GM12878 (cell line): ENCODE measurements around the gene MAN2B2. TPM values are rescaled to one million over a fixed set of nuclear protein-coding genes. Genes with fewer than 3 reads are reported as not detected.

Source experiments
- ATAC-seq: fragments of 200-7000 bp; cut with Tn5 transposase; 3 replicates; pipeline ENCODE4 v1.9.1; 2020; ENCODE audit warnings: mild to moderate bottlenecking, moderate library complexity
- BruUV-seq: library from RNA; stranded (reverse); fragments of 400-500 nt; replicated peaks from 2 replicates; lab custom pipeline; 2021; lab: Mats Ljungman, UMichigan
- CTCF ChIA-PET: fragments of 300-600 bp; sonication (Branson Sonifier 250); formaldehyde crosslinking; extraction: SDS; loops from one replicate; lab custom pipeline; 2021; ENCODE audit warnings: inconsistent platforms; lab: Yijun Ruan, JAX
- POLR2A ChIA-PET: fragments of 350-600 bp; formaldehyde crosslinking; extraction: SDS; loops from one replicate; lab custom pipeline; 2021; ENCODE audit warnings: inconsistent platforms; lab: Charles Lee
- RAD21 ChIA-PET: fragments of 300-600 bp; sonication (Branson Sonifier 250); formaldehyde crosslinking; loops from one replicate; lab custom pipeline; 2023; ENCODE audit warnings: antibody characterized with exemption; ENCODE audit not compliant: unreplicated experiment; lab: Charles Lee
- SMC1A ChIA-PET: fragments of 300-600 bp; sonication (Branson Sonifier 250); formaldehyde crosslinking; loops from one replicate; lab custom pipeline; 2023; ENCODE audit not compliant: unreplicated experiment, uncharacterized antibody; lab: Charles Lee
- DNase-seq: peaks from one replicate; pipeline ENCODE4 v3.0.0-alpha.2; 2011; ENCODE audit warnings: low read depth, low spot score
- FAIRE-seq: peaks from 3 replicates; lab custom pipeline; 2011; peaks lifted over from hg19 to GRCh38; lab: Jason Lieb, UNC
- H2AFZ ChIP-seq: 2 replicates; pipeline ENCODE4 v1.6.0; 2011; ENCODE audit warnings: low read depth, low read length, control low read depth; ENCODE audit not compliant: control insufficient read depth
- H3K27ac ChIP-seq: 2 replicates; pipeline ENCODE4 v1.5.1; 2011; ENCODE audit warnings: control low read depth; ENCODE audit not compliant: control insufficient read depth, insufficient read depth
- H3K27me3 ChIP-seq, 2 experiments: replicated peaks in 1 of 2; 2 replicates each; pipeline versions ENCODE4 v1.6.0 to v1.6.1; 2011; ENCODE audit warnings: low read length in 1 of 2; ENCODE audit not compliant: control insufficient read depth in 2 of 2, insufficient read depth in 2 of 2
- H3K36me3 ChIP-seq, 2 experiments: 2 replicates each; pipeline ENCODE4 v1.5.1; 2011; ENCODE audit warnings: low read length in 1 of 2; ENCODE audit not compliant: control insufficient read depth in 2 of 2, insufficient read depth in 2 of 2
- H3K4me1 ChIP-seq: 2 replicates; pipeline ENCODE4 v1.6.1; 2011; ENCODE audit warnings: mild to moderate bottlenecking, low read length, moderate library complexity, mixed read lengths; ENCODE audit not compliant: control insufficient read depth, insufficient read depth
- H3K4me2 ChIP-seq: 2 replicates; pipeline ENCODE4 v1.6.0; 2011; ENCODE audit warnings: control low read depth; ENCODE audit not compliant: control insufficient read depth, insufficient read depth
- H3K4me3 ChIP-seq: fragments of 200-600 bp; sonication (generic); 2 replicates; pipeline ENCODE4 v1.5.1; 2016
- H3K79me2 ChIP-seq: 2 replicates; pipeline ENCODE4 v1.6.0; 2011; ENCODE audit warnings: low read length; ENCODE audit not compliant: control insufficient read depth, insufficient read depth
- H3K9ac ChIP-seq: 2 replicates; pipeline ENCODE4 v1.8.0; 2011; ENCODE audit warnings: low read length, control low read depth, mixed read lengths; ENCODE audit not compliant: control insufficient read depth, insufficient read depth
- H3K9me3 ChIP-seq: replicated peaks from 3 replicates; pipeline ENCODE4 v1.5.1; 2011; ENCODE audit warnings: mild to moderate bottlenecking, low read length; ENCODE audit not compliant: control insufficient read depth, insufficient read depth
- H4K20me1 ChIP-seq: 2 replicates; pipeline ENCODE4 v1.6.0; 2011; ENCODE audit not compliant: control insufficient read depth, insufficient read depth
- RB1 ChIP-seq: fragments of 450-650 bp; formaldehyde crosslinking; IDR thresholded peaks from 2 replicates; pipeline ENCODE4 v1.6.1; 2017; ENCODE audit warnings: mild to moderate bottlenecking, borderline replicate concordance
- RCOR1 ChIP-seq: conservative IDR thresholded peaks from 2 replicates; pipeline ENCODE4 v1.6.1; 2012; ENCODE audit warnings: low read depth, low read length, improper control_type of control experiment
- WRNIP1 ChIP-seq: IDR thresholded peaks from 2 replicates; pipeline ENCODE4 v1.6.1; 2011; ENCODE audit warnings: low read depth, low read length, improper control_type of control experiment, borderline replicate concordance
- ZSCAN29 ChIP-seq: fragments of 450-650 bp; IDR thresholded peaks from 2 replicates; pipeline ENCODE4 v1.6.1; 2017; ENCODE audit warnings: mild to moderate bottlenecking, moderate library complexity
- WGBS: methylation state at CpG from one replicate; pipeline ENCODE4 v1.1.6; 2016; ENCODE audit warnings: low lambda C conversion rate; ENCODE audit not compliant: insufficient replicate concordance, insufficient coverage; ENCODE audit errors: missing lambda C conversion rate; 5-methylcytosine and 5-hydroxymethylcytosine counted together
- in situ Hi-C: fragments of 300-500 bp; cut with MboI; formaldehyde crosslinking; loops from 9 replicates; pipeline ENCODE4 v1.14.3; 2018; ENCODE audit warnings: mixed read lengths
- intact Hi-C: fragments of 100-400 bp; cut with micrococcal nuclease; formaldehyde crosslinking; loops from one replicate; pipeline ENCODE4 v1.14.2; 2022; ENCODE audit not compliant: unreplicated experiment
- polyA plus RNA-seq, 11 experiments: library from polyadenylated mRNA; depleted of rRNA in 4 of 11; unstranded in 6 of 11; stranded (reverse) in 5 of 11; fragments of >200 nt; fragmentation: Nextera tagmentation in 4 of 11; fragmentation: Illumina TruSeq in 1 of 11; extraction: Ambion mirVana in 4 of 11; extraction: Trizol in 1 of 11; gene quantifications; 1 replicate in 1 of 11; 2 replicates in 10 of 11; pipeline versions ENCODE4 v1.2.1 to v1.2.3, GENCODE V29; 2011 to 2016; ENCODE audit warnings: inconsistent platforms in 2 of 11, missing spikeins in 2 of 11, low read depth in 1 of 11
- total RNA-seq, 4 experiments: library from RNA; depleted of rRNA in 3 of 4; stranded (reverse); fragments of >200 nt in 3 of 4; fragmentation: Illumina TruSeq in 1 of 4; extraction: Trizol in 1 of 4; gene quantifications; 2 replicates each; pipeline versions ENCODE4 v1.2.1 to v1.2.3, GENCODE V29; 2013 to 2021
- TF ChIP-seq, protein P1 (sequence below): fragments of 450-650 bp; formaldehyde crosslinking; IDR thresholded peaks from 2 replicates; pipeline ENCODE4 v1.4.0; 2022; ENCODE audit warnings: mild to moderate bottlenecking, moderate library complexity
- TF ChIP-seq, protein P2 (sequence below): fragments of 450-650 bp; formaldehyde crosslinking; IDR thresholded peaks from 2 replicates; pipeline ENCODE4 v1.5.0; 2022; ENCODE audit warnings: mild to moderate bottlenecking, missing genetic modification characterization

The MAN2B2 gene
- total and polyA plus RNA-seq, 10 of the 15 experiments (the other 5 are each of a cell fraction or from before 2014, with no cell fraction given) = 0.47 to 14.5 (median 7.0) TPM

DNA sequence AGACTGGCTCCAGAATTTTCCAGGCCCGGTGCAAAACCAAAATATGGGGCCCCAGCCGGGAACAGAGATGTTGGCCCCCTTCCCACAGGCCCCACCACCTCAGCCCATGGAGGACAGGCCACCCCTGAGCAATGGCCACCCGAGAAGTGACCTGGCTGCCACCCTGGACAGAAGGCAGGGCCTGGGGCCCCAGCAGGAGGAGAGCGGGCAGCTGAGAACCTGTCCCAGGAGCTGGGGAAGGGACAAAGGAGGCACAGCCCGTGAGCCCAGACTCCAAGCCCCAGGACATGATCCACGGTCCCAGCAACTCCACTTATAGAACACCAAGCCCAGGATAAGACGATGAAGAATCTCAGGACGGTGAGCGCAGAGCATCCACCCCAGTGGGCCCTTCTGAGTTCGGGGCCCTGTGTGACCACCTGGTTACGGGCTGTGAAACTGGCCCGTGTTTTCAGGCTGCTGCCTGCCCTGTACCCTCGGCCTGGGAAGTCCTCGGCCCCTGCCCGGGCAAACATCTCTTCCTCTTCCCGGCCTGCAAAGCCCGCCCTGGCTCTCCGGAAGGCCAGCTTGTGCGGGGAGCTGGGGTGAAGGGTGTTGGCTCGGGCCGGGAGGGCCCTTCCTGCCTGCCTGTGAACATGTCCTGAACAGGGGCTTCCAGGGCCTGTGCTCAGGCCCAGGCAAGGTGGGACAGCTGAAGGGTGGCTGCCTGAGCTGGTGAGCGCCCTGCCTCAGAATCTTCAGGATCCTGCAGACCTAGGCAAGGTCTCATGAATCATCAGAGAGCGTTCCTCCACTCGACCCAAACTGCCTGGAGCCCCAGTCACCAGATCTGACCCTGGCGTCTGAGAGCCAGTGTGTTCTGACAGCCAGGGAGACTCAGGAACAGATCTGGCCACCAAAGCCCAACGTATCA, 47.0 kb upstream of the MAN2B2 start:
- no peak for TF ChIP-seq RCOR1
- Histone ChIP-seq H3K4me2 (no peak overlapping the region), H3K9ac (no peak overlapping the region), H3K79me2 (no peaks in the 10 kb centered on the region), H3K27ac (no peak overlapping the region), H3K9me3 (no peaks in the 10 kb centered on the region; the same call in 2 of the 3 replicates), H4K20me1 (no peaks in the 10 kb centered on the region), H3K36me3 (no peaks in the 10 kb centered on the region), H2AFZ (no peak overlapping the region), H3K4me3 (no peak overlapping the region), H3K27me3 (peaks cover 0 to 2% of the 10 kb centered on the region in 2 experiments; a peak in 2 of 4 replicates), H3K4me1 (no peaks in the 10 kb centered on the region)
- ATAC-seq = no peak
- in situ Hi-C loops (no loop called here), intact Hi-C loops (no loop called here)
- WGBS = 13% methylated on average over 24 of the region's 26 CpGs
- FAIRE-seq = no peak
- DNase-seq = no peak
- ChIA-PET RAD21 (no interaction called here), CTCF (no interaction called here), POLR2A (no interaction called here), SMC1A (no interaction called here)
- BruUV-seq = no TSS peak

DNA sequence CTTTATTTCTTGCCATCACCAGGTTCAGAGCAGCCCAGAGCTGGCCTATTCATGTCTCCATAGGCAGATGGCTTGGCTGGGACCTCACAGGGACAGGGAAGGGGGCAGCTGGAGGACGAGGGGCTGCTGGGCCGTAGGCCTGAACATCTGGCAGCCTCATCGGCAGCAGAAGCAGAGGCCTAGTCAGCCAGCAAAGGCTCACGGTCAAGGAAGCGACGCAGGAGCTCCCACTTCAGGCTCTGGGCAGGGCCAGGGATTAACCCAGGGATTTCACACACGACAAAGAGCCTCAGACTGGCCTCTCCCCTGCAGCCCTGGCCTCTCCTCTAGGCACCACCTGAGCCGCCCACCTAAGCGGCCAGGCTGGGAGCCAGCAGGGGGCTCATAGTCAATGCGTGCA, 46.0 kb upstream of the MAN2B2 start:
- ChIA-PET POLR2A (no interaction called here), SMC1A (no interaction called here), CTCF (no interaction called here), RAD21 (no interaction called here)
- Histone ChIP-seq H3K36me3 (no peaks in the 10 kb centered on the region), H3K79me2 (no peaks in the 10 kb centered on the region), H3K4me1 (no peaks in the 10 kb centered on the region), H4K20me1 (no peaks in the 10 kb centered on the region), H2AFZ (no peak overlapping the region), H3K27me3 (peaks cover 0 to 2% of the 10 kb centered on the region in 2 experiments; a peak in 2 of 4 replicates), H3K9me3 (no peaks in the 10 kb centered on the region; the same call in 2 of the 3 replicates), H3K27ac (no peak overlapping the region), H3K4me2 (no peak overlapping the region), H3K9ac (no peak overlapping the region), H3K4me3 (no peak overlapping the region)
- in situ Hi-C loops = no loop called here
- intact Hi-C loops = no loop called here
- FAIRE-seq = no peak
- ATAC-seq = no peak
- DNase-seq = no peak
- BruUV-seq = no TSS peak
- WGBS = 43% methylated on average over 10 of the region's 10 CpGs
- TF ChIP-seq, protein P1, sequence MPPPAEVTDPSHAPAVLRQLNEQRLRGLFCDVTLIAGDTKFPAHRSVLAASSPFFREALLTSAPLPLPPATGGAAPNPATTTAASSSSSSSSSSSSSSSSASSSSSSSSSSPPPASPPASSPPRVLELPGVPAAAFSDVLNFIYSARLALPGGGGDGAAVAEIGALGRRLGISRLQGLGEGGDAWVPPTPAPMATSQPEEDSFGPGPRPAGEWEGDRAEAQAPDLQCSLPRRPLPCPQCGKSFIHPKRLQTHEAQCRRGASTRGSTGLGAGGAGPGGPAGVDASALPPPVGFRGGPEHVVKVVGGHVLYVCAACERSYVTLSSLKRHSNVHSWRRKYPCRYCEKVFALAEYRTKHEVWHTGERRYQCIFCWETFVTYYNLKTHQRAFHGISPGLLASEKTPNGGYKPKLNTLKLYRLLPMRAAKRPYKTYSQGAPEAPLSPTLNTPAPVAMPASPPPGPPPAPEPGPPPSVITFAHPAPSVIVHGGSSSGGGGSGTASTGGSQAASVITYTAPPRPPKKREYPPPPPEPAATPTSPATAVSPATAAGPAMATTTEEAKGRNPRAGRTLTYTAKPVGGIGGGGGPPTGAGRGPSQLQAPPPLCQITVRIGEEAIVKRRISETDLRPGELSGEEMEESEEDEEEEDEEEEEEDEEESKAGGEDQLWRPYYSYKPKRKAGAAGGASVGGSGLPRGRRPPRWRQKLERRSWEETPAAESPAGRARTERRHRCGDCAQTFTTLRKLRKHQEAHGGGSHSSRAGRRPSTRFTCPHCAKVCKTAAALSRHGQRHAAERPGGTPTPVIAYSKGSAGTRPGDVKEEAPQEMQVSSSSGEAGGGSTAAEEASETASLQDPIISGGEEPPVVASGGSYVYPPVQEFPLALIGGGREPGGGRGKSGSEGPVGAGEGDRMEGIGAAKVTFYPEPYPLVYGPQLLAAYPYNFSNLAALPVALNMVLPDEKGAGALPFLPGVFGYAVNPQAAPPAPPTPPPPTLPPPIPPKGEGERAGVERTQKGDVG = no peak
- TF ChIP-seq RB1 (no peak), ZSCAN29 (no peak), WRNIP1 (no peak)
- TF ChIP-seq, protein P2, sequence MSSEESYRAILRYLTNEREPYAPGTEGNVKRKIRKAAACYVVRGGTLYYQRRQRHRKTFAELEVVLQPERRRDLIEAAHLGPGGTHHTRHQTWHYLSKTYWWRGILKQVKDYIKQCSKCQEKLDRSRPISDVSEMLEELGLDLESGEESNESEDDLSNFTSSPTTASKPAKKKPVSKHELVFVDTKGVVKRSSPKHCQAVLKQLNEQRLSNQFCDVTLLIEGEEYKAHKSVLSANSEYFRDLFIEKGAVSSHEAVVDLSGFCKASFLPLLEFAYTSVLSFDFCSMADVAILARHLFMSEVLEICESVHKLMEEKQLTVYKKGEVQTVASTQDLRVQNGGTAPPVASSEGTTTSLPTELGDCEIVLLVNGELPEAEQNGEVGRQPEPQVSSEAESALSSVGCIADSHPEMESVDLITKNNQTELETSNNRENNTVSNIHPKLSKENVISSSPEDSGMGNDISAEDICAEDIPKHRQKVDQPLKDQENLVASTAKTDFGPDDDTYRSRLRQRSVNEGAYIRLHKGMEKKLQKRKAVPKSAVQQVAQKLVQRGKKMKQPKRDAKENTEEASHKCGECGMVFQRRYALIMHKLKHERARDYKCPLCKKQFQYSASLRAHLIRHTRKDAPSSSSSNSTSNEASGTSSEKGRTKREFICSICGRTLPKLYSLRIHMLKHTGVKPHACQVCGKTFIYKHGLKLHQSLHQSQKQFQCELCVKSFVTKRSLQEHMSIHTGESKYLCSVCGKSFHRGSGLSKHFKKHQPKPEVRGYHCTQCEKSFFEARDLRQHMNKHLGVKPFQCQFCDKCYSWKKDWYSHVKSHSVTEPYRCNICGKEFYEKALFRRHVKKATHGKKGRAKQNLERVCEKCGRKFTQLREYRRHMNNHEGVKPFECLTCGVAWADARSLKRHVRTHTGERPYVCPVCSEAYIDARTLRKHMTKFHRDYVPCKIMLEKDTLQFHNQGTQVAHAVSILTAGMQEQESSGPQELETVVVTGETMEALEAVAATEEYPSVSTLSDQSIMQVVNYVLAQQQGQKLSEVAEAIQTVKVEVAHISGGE (CRISPR knock-in tag) = no peak
